Body of pancreas (tissue), 4 donors: ENCODE measurements around the gene MAP2. TPM values are rescaled to one million over a fixed set of nuclear protein-coding genes. Genes with fewer than 3 reads are reported as not detected.

Experiments
- ATAC-seq: fragments of 150-250 bp; one replicate; pipeline ENCODE4 v1.9.1; 2016
- DNase-seq, 4 donors: peaks; one replicate each; pipeline ENCODE4 v3.0.0-alpha.2; 2019
- H3K27ac ChIP-seq, 4 donors: fragments of 200-600 bp; sonication (generic); 1 replicate in 3 of 4; 2 replicates in 1 of 4; pipeline versions ENCODE4 v1.5.1 to v1.6.1; 2016 to 2019; ENCODE audit warnings: mild to moderate bottlenecking in 1 of 4, mixed read lengths in 1 of 4, moderate library complexity in 1 of 4
- H3K27me3 ChIP-seq, 2 donors: fragments of 200-600 bp; sonication (generic); one replicate each; pipeline ENCODE4 v1.6.0; 2016; ENCODE audit warnings: mild to moderate bottlenecking in 1 of 2
- H3K36me3 ChIP-seq, 2 donors: fragments of 200-600 bp; sonication (generic); replicated peaks in 1 of 2; 2 replicates each; pipeline ENCODE4 v1.5.1; 2016; ENCODE audit warnings: low read depth in 2 of 2; ENCODE audit not compliant: insufficient read depth in 1 of 2
- H3K4me1 ChIP-seq: fragments of 200-600 bp; sonication (generic); one replicate; pipeline ENCODE4 v1.6.0; 2016
- H3K4me3 ChIP-seq, 2 donors: fragments of 200-600 bp; sonication (generic); 1 replicate in 1 of 2; 2 replicates in 1 of 2; pipeline ENCODE4 v1.5.1; 2016 to 2019
- H3K9me3 ChIP-seq, 3 donors: fragments of 200-600 bp; sonication (generic); 1 replicate in 2 of 3; 2 replicates in 1 of 3; pipeline ENCODE4 v1.5.1; 2016
- CTCF ChIP-seq, 7 experiments: fragments of 450-650 bp in 4 of 7; fragments of 200-600 bp in 3 of 7; sonication (generic) in 3 of 7; IDR thresholded peaks; one replicate each; pipeline ENCODE4 v1.5.1; 2016 to 2019; ENCODE audit warnings: antibody characterized with exemption in 7 of 7
- POLR2A ChIP-seq, 3 donors: fragments of 450-650 bp; IDR thresholded peaks; one replicate each; pipeline ENCODE4 v1.6.1; 2016; ENCODE audit warnings: antibody characterized with exemption in 3 of 3, mild to moderate bottlenecking in 2 of 3
- WGBS, 2 donors: methylation state at CpG; one replicate each; pipeline ENCODE4 v1.1.5; 2017; 5-methylcytosine and 5-hydroxymethylcytosine counted together
- intact Hi-C: fragments of 100-400 bp; cut with DNase I; formaldehyde crosslinking; loops from one replicate; pipeline ENCODE4 v1.15.1; 2023
- total RNA-seq, 2 donors: library from RNA; depleted of rRNA; stranded (reverse); fragments of >200 nt; gene quantifications; one replicate each; pipeline ENCODE4 v1.1.0, GENCODE V29; 2016

Gene MAP2
- total RNA-seq, 2 donors from 2014 or later = 14.2 to 32.9 TPM

GRCh38 chr2:209688385-209688784, 264.5 kb downstream of the MAP2 start:
- Histone ChIP-seq H3K4me3 (no peak overlapping the region), H3K4me1 (no peaks in the 10 kb centered on the region), H3K27ac (no peak overlapping the region), H3K27me3 (no peaks in the 10 kb centered on the region), H3K36me3 (no peaks in the 10 kb centered on the region), H3K9me3 (no peaks in the 10 kb centered on the region)
- intact Hi-C loops = no loop called here
- WGBS, 2 donors = 93 to 94% methylated on average over 2 of the region's 2 CpGs
- no peak for TF ChIP-seq CTCF (IDR thresholded peaks at IDR 0.05)
- TF ChIP-seq POLR2A (IDR thresholded peaks at IDR 0.05) = no peak
- no peak for DNase-seq
- ATAC-seq = no peak

- no peak for TF ChIP-seq CTCF (IDR thresholded peaks at IDR 0.05)
- TF ChIP-seq POLR2A (IDR thresholded peaks at IDR 0.05) = no peak
- Histone ChIP-seq H3K27ac (no peak overlapping the region), H3K27me3 (no peaks in the 10 kb centered on the region), H3K36me3 (no peaks in the 10 kb centered on the region), H3K4me1 (no peaks in the 10 kb centered on the region), H3K9me3 (no peaks in the 10 kb centered on the region), H3K4me3 (no peak overlapping the region)
- 87 to 90% methylated on average over 10 of the region's 10 CpGs for WGBS, 2 donors
- no peak for ATAC-seq
- no peak for DNase-seq
- intact Hi-C loops = no loop called here
These were observed 266.3 kb downstream of the MAP2 start for GRCh38 chr2:209690029-209690754.

- TF ChIP-seq POLR2A (IDR thresholded peaks at IDR 0.05) (no peak), CTCF (IDR thresholded peaks at IDR 0.05) (no peak)
- 85% methylated on average over 8 of the region's 8 CpGs for WGBS, 2 donors
- ATAC-seq (no peak), DNase-seq (no peak)
- intact Hi-C loops = no loop called here
- no peak overlapping the region for H3K4me3 ChIP-seq
- H3K9me3 ChIP-seq = no peaks in the 10 kb centered on the region
- H3K4me1 ChIP-seq = no peaks in the 10 kb centered on the region
- H3K27me3 ChIP-seq = no peaks in the 10 kb centered on the region
- H3K36me3 ChIP-seq = no peaks in the 10 kb centered on the region
- H3K27ac ChIP-seq = no peak overlapping the region
These were observed 270.9 kb downstream of the MAP2 start for GRCh38 chr2:209694748-209695147.

GRCh38 chr2:209696836-209697711, 273.2 kb downstream of the MAP2 start:
- 82 to 83% methylated on average over 8 of the region's 8 CpGs for WGBS, 2 donors
- no peak for DNase-seq

More at GRCh38 chr2:209696836-209697711, 273.2 kb downstream of the MAP2 start:
- no peaks in the 10 kb centered on the region for H3K9me3 ChIP-seq
- H3K27ac ChIP-seq = no peak overlapping the region
- no peak overlapping the region for H3K4me3 ChIP-seq
- no peak for TF ChIP-seq CTCF (IDR thresholded peaks at IDR 0.05)
- TF ChIP-seq POLR2A (IDR thresholded peaks at IDR 0.05) = no peak
- H3K36me3 ChIP-seq = no peaks in the 10 kb centered on the region
- no peaks in the 10 kb centered on the region for H3K27me3 ChIP-seq
- intact Hi-C loops = no loop called here
- ATAC-seq = no peak
- no peaks in the 10 kb centered on the region for H3K4me1 ChIP-seq
